NT2/D1 (cell line): ENCODE measurements around the gene ZNF804B.

Source experiments
- YY1 ChIP-seq: IDR thresholded peaks from 2 replicates; pipeline ENCODE4 v1.6.1; 2011; ENCODE audit not compliant: insufficient read length, insufficient read depth
- ZNF274 ChIP-seq: IDR thresholded peaks from 2 replicates; pipeline ENCODE4 v1.6.1; 2011; ENCODE audit warnings: mild to moderate bottlenecking, low read depth, low read length

DNA sequence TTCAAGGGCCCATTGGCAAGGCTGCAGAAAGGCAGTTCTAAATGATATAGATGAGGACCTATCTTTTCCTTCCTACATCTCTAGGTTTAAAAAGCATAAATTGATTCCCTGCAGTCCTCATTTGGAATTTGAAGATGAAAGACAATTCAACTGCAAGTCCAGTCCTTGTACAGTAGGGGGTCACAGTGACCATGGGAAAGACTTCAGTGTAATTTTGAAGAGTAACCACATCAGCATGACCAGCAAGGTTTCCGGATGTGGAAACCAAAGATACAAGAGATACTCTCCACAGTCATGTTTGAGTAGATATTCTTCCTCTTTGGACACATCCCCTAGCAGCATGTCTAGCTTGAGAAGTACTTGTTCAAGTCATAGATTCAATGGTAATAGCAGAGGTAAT is 575.3 kb downstream of the ZNF804B start:
- TF ChIP-seq ZNF274 (no peak), YY1 (no peak)
